Smooth muscle cell (in vitro differentiated cells): Measurements from ENCODE around the gene OR3A2. TPM values are rescaled to one million over a fixed set of nuclear protein-coding genes. Genes with fewer than 3 reads are reported as not detected.
"Not testable (repeated sequence)": the region's sequence is repeated elsewhere in the genome, so short reads cannot be mapped to it uniquely, and the experiment has no call there.

ENCODE experiments used
- DNase-seq: peaks from one replicate; lab custom pipeline; 2025; ENCODE audit not compliant: unreplicated experiment; lab: John Stamatoyannopoulos, UW
- H2AFZ ChIP-seq: fragments of 200-600 bp; sonication (generic); 2 replicates; pipeline ENCODE4 v1.6.0; 2016; ENCODE audit warnings: antibody characterized with exemption, low read depth, mild to moderate bottlenecking
- H3F3A ChIP-seq: fragments of 200-600 bp; sonication (generic); 2 replicates; pipeline ENCODE4 v1.6.0; 2017; ENCODE audit warnings: antibody characterized with exemption, low read depth
- H3K27ac ChIP-seq: fragments of 200-600 bp; sonication (generic); 2 replicates; pipeline ENCODE4 v1.5.1; 2016; ENCODE audit warnings: low read depth, mild to moderate bottlenecking
- H3K27me3 ChIP-seq: fragments of 200-600 bp; sonication (generic); 2 replicates; pipeline ENCODE4 v1.6.1; 2016; ENCODE audit warnings: low read depth, mild to moderate bottlenecking
- H3K36me3 ChIP-seq: fragments of 200-600 bp; sonication (generic); 2 replicates; pipeline ENCODE4 v1.5.1; 2016; ENCODE audit warnings: low read depth
- H3K4me1 ChIP-seq: fragments of 200-600 bp; sonication (generic); 2 replicates; pipeline ENCODE4 v1.5.1; 2016; ENCODE audit warnings: low read depth
- H3K4me2 ChIP-seq: fragments of 200-600 bp; sonication (generic); 2 replicates; pipeline ENCODE4 v1.6.0; 2016; ENCODE audit warnings: mild to moderate bottlenecking
- H3K4me3 ChIP-seq: fragments of 200-600 bp; sonication (generic); 2 replicates; pipeline ENCODE4 v1.5.1; 2016; ENCODE audit warnings: mild to moderate bottlenecking
- H3K79me2 ChIP-seq: fragments of 200-600 bp; sonication (generic); 2 replicates; pipeline ENCODE4 v1.6.0; 2016; ENCODE audit warnings: low read depth, mild to moderate bottlenecking
- H3K9ac ChIP-seq: fragments of 200-600 bp; sonication (generic); 2 replicates; pipeline ENCODE4 v1.6.0; 2016; ENCODE audit warnings: low read depth
- H3K9me3 ChIP-seq: fragments of 200-600 bp; sonication (generic); replicated peaks from 2 replicates; pipeline ENCODE4 v1.5.1; 2016; ENCODE audit warnings: low read depth
- H4K20me1 ChIP-seq: fragments of 200-600 bp; sonication (generic); 2 replicates; pipeline ENCODE4 v1.6.0; 2016; ENCODE audit warnings: low read depth
- CTCF ChIP-seq: fragments of 200-600 bp; sonication (generic); IDR thresholded peaks from 2 replicates; pipeline ENCODE4 v1.5.1; 2017; ENCODE audit warnings: borderline replicate concordance, mild to moderate bottlenecking, antibody characterized with exemption; ENCODE audit not compliant: insufficient read depth, poor library complexity, severe bottlenecking
- WGBS: methylation state at CpG from one replicate; pipeline ENCODE4 v1.1.7; 2016; ENCODE audit warnings: low lambda C conversion rate; 5-methylcytosine and 5-hydroxymethylcytosine counted together
- polyA plus RNA-seq: library from polyadenylated mRNA; unstranded; fragments of >200 nt; fragmentation: Nextera tagmentation; extraction: Ambion mirVana; gene quantifications from 2 replicates; pipeline ENCODE4 v1.2.1, GENCODE V29; 2016
- total RNA-seq: library from RNA; depleted of rRNA; stranded (reverse); fragments of >200 nt; gene quantifications from 2 replicates; pipeline ENCODE4 v1.2.3, GENCODE V29; 2014

Gene OR3A2
- total and polyA plus RNA-seq, 2 experiments from 2014 or later: not detected

GRCh38 chr17:3381957-3382356, 4.2 kb downstream of the OR3A2 start:
- Histone ChIP-seq H3K27ac (no peak overlapping the region), H3K4me2 (no peak overlapping the region), H2AFZ (no peak overlapping the region), H3K4me3 (no peak overlapping the region), H4K20me1 (no peaks in the 10 kb centered on the region), H3K27me3 (no peaks in the 10 kb centered on the region), H3F3A (no peaks in the 10 kb centered on the region), H3K4me1 (no peaks in the 10 kb centered on the region), H3K79me2 (no peaks in the 10 kb centered on the region), H3K36me3 (no peaks in the 10 kb centered on the region), H3K9me3 (peaks cover 3% of the 10 kb centered on the region), H3K9ac (no peak overlapping the region)
- no peak for DNase-seq
- no peak for TF ChIP-seq CTCF
- WGBS: 70% methylated on average over 5 of the region's 5 CpGs

GRCh38 chr17:3378321-3378720, 7.8 kb downstream of the OR3A2 start:
- H4K20me1 ChIP-seq: no peaks in the 10 kb centered on the region
- H3K27ac ChIP-seq: no peak overlapping the region
- H3K36me3 ChIP-seq: no peaks in the 10 kb centered on the region
- H3F3A ChIP-seq: no peaks in the 10 kb centered on the region
- H3K79me2 ChIP-seq: no peaks in the 10 kb centered on the region
- DNase-seq: no peak
- no peaks in the 10 kb centered on the region for H3K9me3 ChIP-seq
- no peaks in the 10 kb centered on the region for H3K4me1 ChIP-seq
- H3K4me2 ChIP-seq: no peak overlapping the region
- 73% methylated on average over 8 of the region's 8 CpGs for WGBS
- H3K9ac ChIP-seq: no peak overlapping the region
- H2AFZ ChIP-seq: no peak overlapping the region
- no peak overlapping the region for H3K4me3 ChIP-seq
- no peak for TF ChIP-seq CTCF
- H3K27me3 ChIP-seq: no peaks in the 10 kb centered on the region

- H3K27ac ChIP-seq, H2AFZ ChIP-seq, DNase-seq, H3K79me2 ChIP-seq, H3K4me3 ChIP-seq, H3K4me1 ChIP-seq, H4K20me1 ChIP-seq, H3K4me2 ChIP-seq, H3K27me3 ChIP-seq, H3F3A ChIP-seq, H3K9me3 ChIP-seq, H3K36me3 ChIP-seq, H3K9ac ChIP-seq: not testable (repeated sequence)
- WGBS: 100% methylated on average over 6 of the region's 31 CpGs
These were observed 14.9 kb downstream of the OR3A2 start for GRCh38 chr17:3371167-3371566.

GRCh38 chr17:3342782-3343181, 43.3 kb downstream of the OR3A2 start:
- H3K4me2 ChIP-seq, H3F3A ChIP-seq, H2AFZ ChIP-seq, H3K36me3 ChIP-seq, H3K4me3 ChIP-seq, H3K79me2 ChIP-seq, H4K20me1 ChIP-seq, H3K4me1 ChIP-seq, H3K27me3 ChIP-seq, DNase-seq, H3K27ac ChIP-seq, H3K9ac ChIP-seq: not testable (repeated sequence)
- H3K9me3 ChIP-seq: peaks cover 10% of the 10 kb centered on the region
- WGBS: 79% methylated on average over 12 of the region's 12 CpGs

GRCh38 chr17:3335876-3336275, 50.2 kb downstream of the OR3A2 start:
- no peak overlapping the region for H3K4me3 ChIP-seq
- no peak overlapping the region for H3K4me2 ChIP-seq

More at GRCh38 chr17:3335876-3336275, 50.2 kb downstream of the OR3A2 start:
- Histone ChIP-seq H3K9me3 (peaks cover 7% of the 10 kb centered on the region), H4K20me1 (no peaks in the 10 kb centered on the region), H3K4me1 (no peaks in the 10 kb centered on the region), H3K36me3 (no peaks in the 10 kb centered on the region), H3K27me3 (no peaks in the 10 kb centered on the region), H3F3A (no peaks in the 10 kb centered on the region), H3K79me2 (no peaks in the 10 kb centered on the region), H2AFZ (no peak overlapping the region), H3K27ac (no peak overlapping the region), H3K9ac (no peak overlapping the region)
- no peak for DNase-seq
- TF ChIP-seq CTCF: no peak
- 66% methylated on average over 4 of the region's 4 CpGs for WGBS
